Breast epithelium (tissue), 4 donors: ENCODE data around the gene INPP4A. TPM values are rescaled to one million over a fixed set of nuclear protein-coding genes. Genes with fewer than 3 reads are reported as not detected.

Source experiments
- DNase-seq, 2 donors: peaks; one replicate each; pipeline ENCODE4 v3.0.0-alpha.2; 2019; ENCODE audit warnings: low spot score in 2 of 2
- H3K27ac ChIP-seq, 2 donors: fragments of 200-600 bp; sonication (generic) in 1 of 2; one replicate each; pipeline ENCODE4 v1.5.1; 2016 to 2019; ENCODE audit warnings: mild to moderate bottlenecking in 1 of 2
- H3K27me3 ChIP-seq, 2 donors: fragments of 200-600 bp; sonication (generic) in 1 of 2; one replicate each; pipeline versions ENCODE4 v1.5.1 to v1.6.0; 2017 to 2019; ENCODE audit warnings: control low read depth in 1 of 2, mild to moderate bottlenecking in 1 of 2
- H3K36me3 ChIP-seq: fragments of 200-600 bp; one replicate; pipeline ENCODE4 v1.5.1; 2019
- H3K4me1 ChIP-seq, 2 donors: fragments of 200-600 bp; sonication (generic); one replicate each; pipeline ENCODE4 v1.5.1; 2016 to 2019; ENCODE audit warnings: control low read depth in 1 of 2
- H3K4me3 ChIP-seq, 3 donors: fragments of 200-600 bp; sonication (generic); 1 replicate in 2 of 3; 2 replicates in 1 of 3; pipeline ENCODE4 v1.5.1; 2016 to 2019; ENCODE audit warnings: mild to moderate bottlenecking in 3 of 3, moderate library complexity in 2 of 3
- H3K9me3 ChIP-seq, 2 donors: fragments of 200-600 bp; sonication (generic) in 1 of 2; one replicate each; pipeline ENCODE4 v1.5.1; 2016 to 2019; ENCODE audit warnings: control low read depth in 1 of 2
- POLR2A ChIP-seq: fragments of 450-650 bp; IDR thresholded peaks from one replicate; pipeline ENCODE4 v1.6.1; 2016; ENCODE audit warnings: antibody characterized with exemption, mild to moderate bottlenecking, moderate library complexity
- POLR2AphosphoS5 ChIP-seq, 3 donors: sonication (generic); formaldehyde crosslinking; IDR thresholded peaks; one replicate each; pipeline ENCODE4 v1.6.1; 2017; ENCODE audit warnings: antibody characterized with exemption in 3 of 3
- intact Hi-C: fragments of 100-400 bp; cut with DNase I; formaldehyde crosslinking; loops from one replicate; pipeline ENCODE4 v1.15.1; 2023; ENCODE audit warnings: low total_unique reads
- total RNA-seq, 3 donors: library from RNA; depleted of rRNA; stranded (reverse); fragments of >200 nt; gene quantifications; one replicate each; pipeline ENCODE4 v1.1.0, GENCODE V29; 2016
- TF ChIP-seq, protein P1 (sequence below), 3 donors: fragments of 450-650 bp; IDR thresholded peaks; one replicate each; pipeline ENCODE4 v1.5.1; 2016 to 2017; ENCODE audit warnings: antibody characterized with exemption in 3 of 3, mild to moderate bottlenecking in 3 of 3, moderate library complexity in 3 of 3

The INPP4A gene
- total RNA-seq, 3 donors from 2014 or later = 22.6 to 35.4 (median 25.8) TPM

DNA sequence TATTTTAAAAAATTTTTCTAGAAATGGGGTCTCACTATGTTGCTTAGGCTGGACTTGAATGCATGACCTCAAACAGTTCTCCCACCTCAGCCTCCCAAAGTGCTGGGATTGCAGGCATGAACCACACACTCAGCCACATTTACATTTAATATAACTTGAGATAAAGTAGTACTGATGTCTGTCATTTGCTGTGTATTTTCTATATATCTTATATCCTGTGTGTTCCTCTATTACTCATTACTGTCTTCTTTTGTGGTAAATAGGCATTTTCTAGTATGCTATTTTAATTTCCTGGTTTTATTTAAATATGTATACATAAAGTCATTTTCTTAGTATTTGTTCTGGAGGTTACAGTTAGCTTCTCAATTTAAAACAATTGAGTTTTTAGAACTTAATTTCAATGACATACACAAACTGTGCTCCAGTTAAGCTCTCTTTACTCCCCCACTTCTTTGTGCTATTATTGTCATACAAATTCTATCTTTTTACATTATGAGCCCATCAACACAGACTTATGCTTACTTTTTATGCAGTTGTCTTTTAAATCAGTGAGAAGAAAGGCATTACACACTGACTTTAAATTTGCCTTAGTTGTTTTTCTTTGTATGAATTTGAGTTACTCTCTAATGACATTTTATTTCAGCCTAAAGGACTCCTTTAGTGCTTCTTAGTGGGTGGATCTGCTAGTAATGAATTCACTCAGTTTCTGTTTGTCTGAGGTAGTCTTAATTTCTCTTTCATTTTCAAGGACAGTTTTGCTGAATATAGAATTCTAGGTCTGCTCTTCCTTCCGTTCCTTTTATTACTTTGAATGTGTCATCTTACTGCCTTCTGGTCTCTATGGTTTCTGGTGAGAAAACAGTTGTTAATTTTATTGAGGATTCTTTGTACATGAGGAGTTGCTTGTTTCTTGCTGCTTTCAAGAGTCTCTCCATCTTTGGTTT is 6.2 kb upstream of the INPP4A start:
- H3K27me3 ChIP-seq = no peaks in the 10 kb centered on the region
- H3K4me1 ChIP-seq = no peaks in the 10 kb centered on the region
- no peak for TF ChIP-seq POLR2A
- TF ChIP-seq POLR2AphosphoS5 (IDR thresholded peaks at IDR 0.05) = no peak
- TF ChIP-seq, protein P1, sequence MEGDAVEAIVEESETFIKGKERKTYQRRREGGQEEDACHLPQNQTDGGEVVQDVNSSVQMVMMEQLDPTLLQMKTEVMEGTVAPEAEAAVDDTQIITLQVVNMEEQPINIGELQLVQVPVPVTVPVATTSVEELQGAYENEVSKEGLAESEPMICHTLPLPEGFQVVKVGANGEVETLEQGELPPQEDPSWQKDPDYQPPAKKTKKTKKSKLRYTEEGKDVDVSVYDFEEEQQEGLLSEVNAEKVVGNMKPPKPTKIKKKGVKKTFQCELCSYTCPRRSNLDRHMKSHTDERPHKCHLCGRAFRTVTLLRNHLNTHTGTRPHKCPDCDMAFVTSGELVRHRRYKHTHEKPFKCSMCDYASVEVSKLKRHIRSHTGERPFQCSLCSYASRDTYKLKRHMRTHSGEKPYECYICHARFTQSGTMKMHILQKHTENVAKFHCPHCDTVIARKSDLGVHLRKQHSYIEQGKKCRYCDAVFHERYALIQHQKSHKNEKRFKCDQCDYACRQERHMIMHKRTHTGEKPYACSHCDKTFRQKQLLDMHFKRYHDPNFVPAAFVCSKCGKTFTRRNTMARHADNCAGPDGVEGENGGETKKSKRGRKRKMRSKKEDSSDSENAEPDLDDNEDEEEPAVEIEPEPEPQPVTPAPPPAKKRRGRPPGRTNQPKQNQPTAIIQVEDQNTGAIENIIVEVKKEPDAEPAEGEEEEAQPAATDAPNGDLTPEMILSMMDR (IDR thresholded peaks at IDR 0.05) = no peak
- intact Hi-C loops = no loop called here
- no peak overlapping the region for H3K4me3 ChIP-seq
- peaks cover 8 to 28% of the 10 kb centered on the region in 2 donors for H3K9me3 ChIP-seq
- DNase-seq = no peak
- H3K27ac ChIP-seq = no peak overlapping the region
- no peaks in the 10 kb centered on the region for H3K36me3 ChIP-seq

DNA sequence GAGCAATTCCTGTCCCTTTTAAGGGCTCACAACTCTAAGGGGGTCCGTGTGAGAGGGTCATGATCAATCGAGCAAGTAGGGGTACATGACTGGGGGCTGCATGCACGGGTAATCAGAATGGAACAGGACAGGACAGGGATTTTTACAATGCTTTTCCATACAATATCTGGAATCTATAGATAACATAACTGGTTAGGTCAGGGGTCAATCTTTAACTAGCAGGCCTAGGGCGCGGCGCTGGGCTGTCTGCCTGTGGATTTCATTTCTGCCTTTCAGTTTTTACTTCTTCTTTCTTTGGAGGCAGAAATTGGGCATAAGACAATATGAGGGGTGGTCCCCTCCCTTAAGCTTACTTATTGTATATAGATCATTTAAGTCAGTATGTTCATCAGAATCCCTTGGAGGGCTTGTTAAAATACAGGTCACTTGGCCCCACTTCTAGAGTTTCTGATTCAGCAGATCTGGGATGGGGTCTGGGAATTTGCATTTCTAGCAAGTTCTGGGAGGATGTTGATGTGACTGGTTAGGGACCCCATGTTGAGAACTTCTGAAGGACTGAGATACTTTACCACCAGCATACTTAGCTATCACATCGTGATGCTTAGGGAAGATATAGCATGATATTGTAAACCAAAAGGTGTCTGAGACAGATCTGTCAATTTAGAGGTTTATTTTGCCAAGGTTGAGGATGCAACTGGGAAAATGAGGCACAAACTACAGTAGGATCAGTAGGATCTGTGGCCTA is 2.8 kb upstream of the INPP4A start:
- intact Hi-C loops = loop anchor here (2.0 kb wide), 1 partner anchor 61 kb away; no protein-coding TSS in a partner anchor
- Histone ChIP-seq H3K27me3 (no peaks in the 10 kb centered on the region), H3K4me1 (no peaks in the 10 kb centered on the region), H3K27ac (no peak overlapping the region), H3K9me3 (peaks cover 0 to 12% of the 10 kb centered on the region in 2 donors), H3K4me3 (no peak overlapping the region), H3K36me3 (no peaks in the 10 kb centered on the region)
- no peak for DNase-seq
- TF ChIP-seq, protein P1 (IDR thresholded peaks at IDR 0.05) = no peak
- no peak for TF ChIP-seq POLR2A
- no peak for TF ChIP-seq POLR2AphosphoS5 (IDR thresholded peaks at IDR 0.05)

DNA sequence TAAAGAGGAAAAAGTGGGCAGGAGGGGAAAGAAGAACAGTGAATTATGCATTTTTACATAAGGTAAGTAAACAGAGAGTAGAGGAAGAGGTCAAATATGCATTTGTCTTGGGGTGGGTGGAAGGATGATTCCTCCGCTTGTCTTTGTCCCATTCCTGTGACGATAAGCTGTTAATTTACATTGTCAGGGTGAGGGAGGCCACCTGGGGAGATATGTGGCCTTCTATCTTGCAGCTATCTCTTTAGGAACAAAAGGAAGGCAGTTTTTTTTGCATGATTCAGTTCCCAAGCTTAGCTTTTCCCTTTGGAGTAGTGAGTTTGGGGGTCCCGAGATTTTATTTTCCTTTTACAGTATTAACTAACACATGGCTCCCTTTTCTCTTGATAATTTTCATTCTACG is 2.2 kb upstream of the INPP4A start:
- Histone ChIP-seq H3K9me3 (peaks cover 0 to 12% of the 10 kb centered on the region in 2 donors), H3K4me3 (no peak overlapping the region), H3K27me3 (no peaks in the 10 kb centered on the region), H3K4me1 (no peaks in the 10 kb centered on the region), H3K27ac (no peak overlapping the region), H3K36me3 (no peaks in the 10 kb centered on the region)
- intact Hi-C loops = no loop called here
- no peak for TF ChIP-seq POLR2A
- DNase-seq = no peak

DNA sequence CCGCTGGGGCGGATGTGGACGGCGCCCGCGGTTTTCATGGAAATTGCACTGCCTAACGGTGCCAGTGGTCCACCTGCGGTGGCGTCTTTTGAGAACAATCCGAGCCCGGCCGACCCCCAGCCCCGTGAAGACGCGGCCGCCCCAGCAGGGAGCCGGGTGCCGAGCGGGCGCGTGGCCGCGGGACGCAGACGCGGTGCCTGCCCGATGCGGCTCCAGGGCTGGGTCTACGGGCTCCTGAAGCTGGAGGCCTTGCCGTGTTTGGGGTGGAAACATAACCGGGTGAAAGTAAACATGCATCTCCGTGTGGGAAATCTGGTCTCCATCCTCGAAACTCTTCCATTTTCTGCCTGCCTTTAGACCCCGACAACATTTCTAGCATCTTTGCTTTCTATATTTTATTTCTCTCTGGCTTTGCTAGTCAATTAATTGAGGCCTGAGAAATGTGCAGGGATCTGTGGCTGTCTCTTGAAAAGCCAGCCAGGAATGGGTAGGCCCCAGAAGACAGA is 572 bp downstream of the INPP4A start:
- Histone ChIP-seq H3K4me1 (no peaks in the 10 kb centered on the region), H3K27ac (peak overlapping the region; percentile 77 to 90), H3K4me3 (peak overlapping the region; percentile 65 to 89 (median 79)), H3K36me3 (no peaks in the 10 kb centered on the region), H3K27me3 (no peaks in the 10 kb centered on the region), H3K9me3 (peaks cover 0 to 4% of the 10 kb centered on the region in 2 donors)
- no peak for TF ChIP-seq POLR2AphosphoS5 (IDR thresholded peaks at IDR 0.05)
- TF ChIP-seq POLR2A = no peak
- TF ChIP-seq, protein P1 (IDR thresholded peaks at IDR 0.05) = no peak
- intact Hi-C loops = no loop called here
- no peak for DNase-seq

DNA sequence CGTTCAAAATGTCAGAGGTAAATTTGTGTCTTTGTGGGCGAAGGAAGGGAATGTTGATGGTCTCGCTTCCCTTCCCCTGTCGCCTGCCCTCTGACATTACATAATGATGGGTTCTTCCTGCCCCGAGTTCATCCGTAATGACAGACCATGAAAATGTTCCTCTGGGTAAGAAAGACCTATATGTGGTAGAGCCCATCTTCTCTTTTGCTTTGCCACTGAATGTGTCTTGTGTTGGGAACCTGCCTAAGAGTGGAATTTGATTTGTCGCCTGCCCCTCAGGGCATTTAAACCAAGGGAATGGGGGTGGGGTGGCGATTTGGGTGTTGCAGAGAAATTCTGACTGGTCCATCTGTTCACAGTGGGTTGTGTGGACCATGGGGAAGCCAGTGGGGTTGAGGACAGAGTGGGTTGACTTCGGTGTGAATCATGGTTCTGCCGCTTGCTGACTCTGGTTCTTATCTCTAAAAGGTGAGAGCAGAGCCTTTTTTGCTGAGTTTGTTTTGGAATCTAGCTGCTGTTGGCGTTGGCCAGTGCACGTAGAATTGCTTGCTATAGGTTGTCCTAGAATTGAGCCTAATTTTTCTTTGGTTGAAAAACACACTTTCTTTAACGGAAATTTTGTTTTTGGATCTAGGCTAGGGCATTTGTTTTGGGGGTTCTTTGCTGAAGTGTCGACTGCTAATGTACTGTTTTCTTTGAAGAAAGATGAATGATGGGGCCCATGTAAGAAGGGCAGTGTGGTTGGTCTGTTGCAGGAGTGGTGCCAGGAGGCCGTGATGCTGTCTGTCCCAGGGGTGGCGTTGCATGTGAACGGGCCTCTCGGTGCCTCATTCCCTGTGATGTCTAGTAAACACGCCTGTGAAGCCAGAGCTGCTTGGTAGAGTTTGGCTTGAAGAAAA is 1.3 kb downstream of the INPP4A start:
- TF ChIP-seq, protein P1 (IDR thresholded peaks at IDR 0.05) = no peak
- TF ChIP-seq POLR2AphosphoS5 (IDR thresholded peaks at IDR 0.05) = no peak
- TF ChIP-seq POLR2A = no peak
- Histone ChIP-seq H3K9me3 (no peaks in the 10 kb centered on the region), H3K36me3 (no peaks in the 10 kb centered on the region), H3K4me3 (peak overlapping the region; percentile 65 to 89 (median 79)), H3K27me3 (no peaks in the 10 kb centered on the region), H3K27ac (peak overlapping the region; percentile 77 to 90), H3K4me1 (no peaks in the 10 kb centered on the region)
- intact Hi-C loops = no loop called here
- no peak for DNase-seq
